DOHH2 (cell line): Measurements from ENCODE around the gene HIVEP3.

Source experiments
- CTCF ChIP-seq: fragments of 200-600 bp; sonication (generic); IDR thresholded peaks from one replicate; pipeline ENCODE4 v1.5.1; 2014; ENCODE audit warnings: antibody characterized with exemption, mild to moderate bottlenecking, low read depth, low read length; ENCODE audit not compliant: poor library complexity, severe bottlenecking
- EZH2phosphoT487 ChIP-seq: fragments of 200-600 bp; sonication (generic); IDR thresholded peaks from 2 replicates; pipeline ENCODE4 v1.6.1; 2017; ENCODE audit warnings: borderline replicate concordance, mild to moderate bottlenecking, antibody characterized with exemption, low read length, moderate library complexity, mixed read lengths

GRCh38 chr1:41629141-41629540, 289.6 kb downstream of the HIVEP3 start:
- TF ChIP-seq CTCF (no peak), EZH2phosphoT487 (no peak)
